PC-3 (cell line): Measurements from ENCODE around the gene SPG11. TPM values are rescaled to one million over a fixed set of nuclear protein-coding genes. Genes with fewer than 3 reads are reported as not detected.
A peak's percentile ranks its signal among the peaks of the same experiment; 100 is the strongest.

Experiments used
- ATAC-seq: fragments of 200-7000 bp; cut with Tn5 transposase; 2 replicates; pipeline ENCODE4 v1.9.1; 2020; ENCODE audit warnings: mild to moderate bottlenecking, moderate library complexity
- BruUV-seq: library from RNA; stranded (reverse); fragments of 400-500 nt; replicated peaks from 2 replicates; lab custom pipeline; 2021; lab: Mats Ljungman, UMichigan
- CTCF ChIA-PET: fragments of 300-600 bp; sonication (Branson Sonifier 250); formaldehyde crosslinking; loops from one replicate; lab custom pipeline; 2022; ENCODE audit warnings: antibody characterized with exemption; lab: Charles Lee
- POLR2A ChIA-PET: fragments of 300-600 bp; sonication (Branson Sonifier 250); formaldehyde crosslinking; loops from one replicate; lab custom pipeline; 2022; ENCODE audit warnings: antibody characterized with exemption; ENCODE audit not compliant: unreplicated experiment; lab: Charles Lee
- DNase-seq: peaks from one replicate; pipeline ENCODE4 v3.0.0-alpha.2; 2015
- H2AFZ ChIP-seq: fragments of 300-600 bp; sonication (generic); 2 replicates; pipeline ENCODE4 v1.6.0; 2016; ENCODE audit warnings: antibody characterized with exemption, low read length
- H3F3A ChIP-seq: fragments of 300-600 bp; sonication (generic); one replicate; pipeline ENCODE4 v1.6.0; 2017; ENCODE audit warnings: antibody characterized with exemption, low read length, control low read depth, mild to moderate bottlenecking; ENCODE audit not compliant: unreplicated experiment
- H3K27ac ChIP-seq: fragments of 300-600 bp; sonication (generic); 2 replicates; pipeline ENCODE4 v1.5.1; 2016; ENCODE audit warnings: mild to moderate bottlenecking, low read length
- H3K27me3 ChIP-seq: fragments of 300-600 bp; sonication (generic); 2 replicates; pipeline ENCODE4 v1.6.1; 2016; ENCODE audit warnings: low read length, mixed read lengths
- H3K36me3 ChIP-seq: fragments of 300-600 bp; sonication (generic); 2 replicates; pipeline ENCODE4 v1.6.1; 2016; ENCODE audit warnings: low read depth, mixed run types, low read length, mixed read lengths
- H3K4me1 ChIP-seq: fragments of 300-600 bp; sonication (generic); 2 replicates; pipeline ENCODE4 v1.5.1; 2016; ENCODE audit warnings: low read length; ENCODE audit not compliant: insufficient read depth
- H3K4me2 ChIP-seq: fragments of 300-600 bp; sonication (generic); 2 replicates; pipeline ENCODE4 v1.6.0; 2016; ENCODE audit warnings: low read length
- H3K4me3 ChIP-seq: fragments of 300-600 bp; sonication (generic); 2 replicates; pipeline ENCODE4 v1.5.1; 2016; ENCODE audit warnings: mild to moderate bottlenecking, low read length, mixed read lengths
- H3K79me2 ChIP-seq: fragments of 300-600 bp; sonication (generic); 2 replicates; pipeline ENCODE4 v1.6.1; 2017; ENCODE audit warnings: low read length, mixed read lengths
- H3K9ac ChIP-seq: fragments of 300-600 bp; sonication (generic); 2 replicates; pipeline ENCODE4 v1.6.0; 2016; ENCODE audit warnings: mild to moderate bottlenecking, low read length
- H3K9me2 ChIP-seq: fragments of 300-600 bp; sonication (generic); replicated peaks from 2 replicates; pipeline ENCODE4 v1.6.1; 2016; ENCODE audit warnings: mixed run types, low read length, mixed read lengths
- H3K9me3 ChIP-seq: fragments of 300-600 bp; sonication (generic); 2 replicates; pipeline ENCODE4 v1.6.1; 2016; ENCODE audit warnings: low read length, mixed read lengths
- H4K20me1 ChIP-seq: fragments of 300-600 bp; sonication (generic); 2 replicates; pipeline ENCODE4 v1.6.1; 2016; ENCODE audit warnings: low read length, mixed read lengths
- CTCF ChIP-seq: fragments of 300-600 bp; sonication (generic); conservative IDR thresholded peaks from 2 replicates; pipeline ENCODE4 v1.5.1; 2017; ENCODE audit warnings: antibody characterized with exemption, low read depth, mild to moderate bottlenecking, low read length
- EZH2 ChIP-seq: fragments of 300-600 bp; sonication (generic); IDR thresholded peaks from one replicate; pipeline ENCODE4 v1.6.1; 2017; ENCODE audit warnings: antibody characterized with exemption, mild to moderate bottlenecking, low read length; ENCODE audit not compliant: unreplicated experiment
- EZH2phosphoT487 ChIP-seq: fragments of 300-600 bp; sonication (generic); IDR thresholded peaks from 2 replicates; pipeline ENCODE4 v1.6.1; 2018; ENCODE audit warnings: mild to moderate bottlenecking, antibody characterized with exemption, low read length, borderline replicate concordance
- intact Hi-C: fragments of 100-400 bp; cut with micrococcal nuclease; formaldehyde crosslinking; loops from 2 replicates; pipeline ENCODE4 v1.9.0; 2023
- total RNA-seq: library from RNA; depleted of rRNA; stranded (reverse); fragments of >200 nt; gene quantifications from 2 replicates; pipeline ENCODE4 v1.2.3, GENCODE V29; 2014

Gene SPG11
- total RNA-seq, 1 experiment from 2014 or later: 37.2 TPM

DNA sequence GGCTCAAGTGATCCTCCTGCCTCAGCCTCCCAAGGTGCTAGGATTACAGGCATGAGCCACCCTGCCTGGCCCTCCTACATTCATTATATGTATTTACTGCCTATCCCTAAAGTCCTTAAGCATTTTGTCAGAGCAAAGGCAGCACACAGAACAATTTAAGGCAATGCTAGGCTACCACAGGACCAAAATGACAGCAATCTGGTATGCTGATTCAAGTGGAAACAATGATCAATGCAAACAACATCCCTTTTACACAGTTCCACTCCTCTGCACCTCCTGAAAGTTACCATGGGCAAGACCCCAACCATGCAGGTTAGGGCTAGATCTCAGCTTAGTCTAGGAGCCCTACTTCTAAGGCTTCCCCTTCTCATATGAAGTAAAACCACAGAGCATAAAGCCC is 40.3 kb downstream of the SPG11 start:
- H2AFZ ChIP-seq: no peak overlapping the region
- no peak for DNase-seq
- ATAC-seq: no peak
- H3K4me1 ChIP-seq: no peaks in the 10 kb centered on the region
- no peak overlapping the region for H3K27ac ChIP-seq
- TF ChIP-seq EZH2phosphoT487 (no peak), CTCF (no peak), EZH2 (no peak)
- no peak overlapping the region for H3K4me2 ChIP-seq
- H3K9ac ChIP-seq: no peak overlapping the region
- H3K79me2 ChIP-seq: no peaks in the 10 kb centered on the region
- no peaks in the 10 kb centered on the region for H3K9me2 ChIP-seq
- peaks cover 18% of the 10 kb centered on the region; the same call in 1 of the 2 replicates for H3K36me3 ChIP-seq
- ChIA-PET POLR2A (interaction anchor here (0.6 kb wide), 1 partner anchor 113 kb away, joined by 5 read pairs; no protein-coding TSS in a partner anchor), CTCF (no interaction called here)
- no peaks in the 10 kb centered on the region for H3K27me3 ChIP-seq
- intact Hi-C loops: no loop called here
- H4K20me1 ChIP-seq: no peaks in the 10 kb centered on the region
- no TSS peak for BruUV-seq
- H3F3A ChIP-seq: no peaks in the 10 kb centered on the region
- no peaks in the 10 kb centered on the region for H3K9me3 ChIP-seq
- H3K4me3 ChIP-seq: no peak overlapping the region

- Histone ChIP-seq H3K4me3 (no peak overlapping the region), H3K9ac (no peak overlapping the region), H3K4me1 (no peaks in the 10 kb centered on the region), H3F3A (no peaks in the 10 kb centered on the region), H3K9me3 (no peaks in the 10 kb centered on the region), H4K20me1 (no peaks in the 10 kb centered on the region), H3K27me3 (no peaks in the 10 kb centered on the region), H3K36me3 (peaks cover 20% of the 10 kb centered on the region), H3K79me2 (no peaks in the 10 kb centered on the region), H2AFZ (no peak overlapping the region), H3K27ac (no peak overlapping the region), H3K9me2 (no peaks in the 10 kb centered on the region), H3K4me2 (no peak overlapping the region)
- BruUV-seq: no TSS peak
- no peak for TF ChIP-seq CTCF
- no peak for TF ChIP-seq EZH2
- TF ChIP-seq EZH2phosphoT487: no peak
- ChIA-PET CTCF (no interaction called here), POLR2A (no interaction called here)
- ATAC-seq (no peak), DNase-seq (no peak)
- intact Hi-C loops: no loop called here
Observed at GRCh38 chr15:44620081-44620480, 43.4 kb downstream of the SPG11 start.

DNA sequence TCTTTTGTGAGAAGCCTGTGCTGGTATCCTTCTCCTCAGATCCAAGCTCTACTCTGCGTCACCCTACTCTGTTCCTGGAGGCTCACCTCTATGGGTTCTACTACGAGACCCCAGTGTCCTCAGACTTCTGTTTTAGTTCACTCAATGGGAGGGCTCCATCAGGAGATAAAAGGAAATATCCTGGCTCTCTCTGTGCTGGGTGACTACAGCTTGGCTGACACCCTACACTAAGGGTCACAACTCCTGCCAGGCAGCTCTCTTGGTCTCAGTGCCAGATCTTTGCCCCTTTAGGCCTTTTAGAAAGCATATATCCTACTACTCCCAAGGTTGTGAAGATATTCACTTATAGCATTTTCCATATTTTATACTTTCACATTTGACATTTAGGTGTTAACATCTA is 46.5 kb downstream of the SPG11 start:
- CTCF ChIA-PET: no interaction called here
- TF ChIP-seq CTCF (no peak), EZH2phosphoT487 (no peak), EZH2 (no peak)

More for the DNA sequence above, 46.5 kb downstream of the SPG11 start:
- no peak for ATAC-seq
- intact Hi-C loops: no loop called here
- Histone ChIP-seq H3K79me2 (no peaks in the 10 kb centered on the region), H3K9ac (no peak overlapping the region), H3K9me2 (no peaks in the 10 kb centered on the region), H3K27ac (no peak overlapping the region), H3K27me3 (no peaks in the 10 kb centered on the region), H3K4me1 (no peaks in the 10 kb centered on the region), H2AFZ (no peak overlapping the region), H3K4me3 (no peak overlapping the region), H3K4me2 (no peak overlapping the region), H3K9me3 (no peaks in the 10 kb centered on the region), H3K36me3 (peaks cover 34% of the 10 kb centered on the region), H4K20me1 (no peaks in the 10 kb centered on the region), H3F3A (no peaks in the 10 kb centered on the region)
- POLR2A ChIA-PET: no interaction called here
- no peak for DNase-seq
- TSS peak; percentile 19 for BruUV-seq
